BLaER1 (cell line): ENCODE measurements around the gene HES5.

Experiments
- H3K27ac ChIP-seq: shearing (Covaris generic); formaldehyde crosslinking; 2 replicates; pipeline ENCODE4 v1.8.1; 2022
- H3K27me3 ChIP-seq: shearing (Covaris generic); formaldehyde crosslinking; 2 replicates; pipeline ENCODE4 v1.8.1; 2022
- H3K36me3 ChIP-seq: shearing (Covaris generic); formaldehyde crosslinking; 2 replicates; pipeline ENCODE4 v1.8.1; 2022
- H3K4me1 ChIP-seq: shearing (Covaris generic); formaldehyde crosslinking; 2 replicates; pipeline ENCODE4 v1.8.1; 2022
- H3K4me2 ChIP-seq: shearing (Covaris generic); formaldehyde crosslinking; 2 replicates; pipeline ENCODE4 v1.8.1; 2022
- H3K4me3 ChIP-seq: shearing (Covaris generic); formaldehyde crosslinking; 2 replicates; pipeline ENCODE4 v1.8.1; 2022
- H3K9ac ChIP-seq: shearing (Covaris generic); formaldehyde crosslinking; 2 replicates; pipeline ENCODE4 v1.8.1; 2022
- H3K9me3 ChIP-seq: shearing (Covaris generic); formaldehyde crosslinking; 2 replicates; pipeline ENCODE4 v1.8.1; 2022
- H4K20me1 ChIP-seq: shearing (Covaris generic); formaldehyde crosslinking; 2 replicates; pipeline ENCODE4 v1.8.1; 2022
- Cebpa-rat ChIP-seq: shearing (Covaris generic); IDR thresholded peaks from 2 replicates; pipeline ENCODE4 v1.8.1; 2022

HES5 gene

GRCh38 chr1:2534315-2534686 lies 4.2 kb upstream of the HES5 start:
- Histone ChIP-seq H4K20me1 (peaks cover 29% of the 10 kb centered on the region), H3K9me3 (no peaks in the 10 kb centered on the region), H3K9ac (no peak overlapping the region), H3K27me3 (peaks cover 60% of the 10 kb centered on the region), H3K36me3 (no peaks in the 10 kb centered on the region), H3K4me2 (peak overlapping the region; percentile 20; the same call in 1 of the 2 replicates), H3K4me3 (no peak overlapping the region), H3K4me1 (peaks cover 35% of the 10 kb centered on the region), H3K27ac (no peak overlapping the region)
- no peak for TF ChIP-seq Cebpa-rat

- H3K4me1 ChIP-seq, result peaks cover 40% of the 10 kb centered on the region
- no peak overlapping the region for H3K4me2 ChIP-seq
- no peak overlapping the region for H3K9ac ChIP-seq
Observed at GRCh38 chr1:2533365-2533764, 3.3 kb upstream of the HES5 start.

GRCh38 chr1:2532485-2533160 lies 2.6 kb upstream of the HES5 start:
- Histone ChIP-seq H3K36me3 (no peaks in the 10 kb centered on the region), H3K9me3 (no peaks in the 10 kb centered on the region), H3K4me1 (peaks cover 42% of the 10 kb centered on the region), H4K20me1 (peaks cover 41% of the 10 kb centered on the region), H3K9ac (no peak overlapping the region), H3K27ac (no peak overlapping the region), H3K27me3 (peaks cover 77% of the 10 kb centered on the region), H3K4me2 (no peak overlapping the region), H3K4me3 (no peak overlapping the region)
- no peak for TF ChIP-seq Cebpa-rat

More at GRCh38 chr1:2533365-2533764, 3.3 kb upstream of the HES5 start:
- no peaks in the 10 kb centered on the region for H3K9me3 ChIP-seq
- no peak for TF ChIP-seq Cebpa-rat
- peaks cover 69% of the 10 kb centered on the region for H3K27me3 ChIP-seq
- H3K4me3 ChIP-seq, result no peak overlapping the region
- peaks cover 36% of the 10 kb centered on the region for H4K20me1 ChIP-seq
- no peaks in the 10 kb centered on the region for H3K36me3 ChIP-seq
- H3K27ac ChIP-seq, result no peak overlapping the region

GRCh38 chr1:2530513-2531361 lies 674 bp upstream of the HES5 start:
- peaks cover 84% of the 10 kb centered on the region for H3K27me3 ChIP-seq
- peak overlapping the region; percentile 73 for H3K4me2 ChIP-seq

GRCh38 chr1:2528966-2529783 lies 888 bp downstream of the HES5 start:
- H3K27me3 ChIP-seq, result peaks cover 72% of the 10 kb centered on the region
- peak overlapping the region; percentile 73 for H3K4me2 ChIP-seq
- H3K27ac ChIP-seq, result no peak overlapping the region
- peak overlapping the region; percentile 51 for H3K4me3 ChIP-seq
- no peak overlapping the region for H3K9ac ChIP-seq
- H3K9me3 ChIP-seq, result no peaks in the 10 kb centered on the region
- no peaks in the 10 kb centered on the region for H3K36me3 ChIP-seq
- TF ChIP-seq Cebpa-rat, result no peak
- peaks cover 69% of the 10 kb centered on the region for H4K20me1 ChIP-seq
- H3K4me1 ChIP-seq, result peaks cover 61% of the 10 kb centered on the region

More at GRCh38 chr1:2530513-2531361, 674 bp upstream of the HES5 start:
- Histone ChIP-seq H3K9ac (no peak overlapping the region), H3K9me3 (no peaks in the 10 kb centered on the region), H3K36me3 (no peaks in the 10 kb centered on the region), H4K20me1 (peaks cover 53% of the 10 kb centered on the region), H3K27ac (no peak overlapping the region), H3K4me3 (peak overlapping the region; percentile 51), H3K4me1 (peaks cover 53% of the 10 kb centered on the region)
- TF ChIP-seq Cebpa-rat, result no peak

GRCh38 chr1:2528611-2528965 lies 1.5 kb downstream of the HES5 start:
- Histone ChIP-seq H3K4me1 (peaks cover 65% of the 10 kb centered on the region), H3K27ac (no peak overlapping the region), H3K9me3 (no peaks in the 10 kb centered on the region), H3K27me3 (peaks cover 67% of the 10 kb centered on the region), H3K9ac (no peak overlapping the region), H3K4me3 (no peak overlapping the region; the same call in 1 of the 2 replicates), H3K36me3 (0 out of 2 replicates have a peak, but pooled peaks cover 4% of the 10 kb centered on the region), H3K4me2 (no peak overlapping the region), H4K20me1 (peaks cover 75% of the 10 kb centered on the region)
- TF ChIP-seq Cebpa-rat, result no peak

GRCh38 chr1:2528016-2528415 lies 2.0 kb downstream of the HES5 start:
- Histone ChIP-seq H3K4me2 (no peak overlapping the region), H3K27me3 (peaks cover 62% of the 10 kb centered on the region), H3K9ac (no peak overlapping the region), H3K36me3 (0 out of 2 replicates have a peak, but pooled peaks cover 5% of the 10 kb centered on the region), H3K4me1 (peaks cover 71% of the 10 kb centered on the region), H3K27ac (no peak overlapping the region), H3K9me3 (no peaks in the 10 kb centered on the region), H3K4me3 (no peak overlapping the region), H4K20me1 (peaks cover 81% of the 10 kb centered on the region)
- no peak for TF ChIP-seq Cebpa-rat

- H3K27ac ChIP-seq, result no peak overlapping the region
Observed at GRCh38 chr1:2527556-2527860, 2.6 kb downstream of the HES5 start.

GRCh38 chr1:2526824-2527555 lies 3.1 kb downstream of the HES5 start:
- Histone ChIP-seq H3K4me3 (peak overlapping the region; percentile 97; the same call in 1 of the 2 replicates), H4K20me1 (peaks cover 87% of the 10 kb centered on the region)

More at GRCh38 chr1:2527556-2527860, 2.6 kb downstream of the HES5 start:
- Histone ChIP-seq H3K9me3 (no peaks in the 10 kb centered on the region), H3K9ac (no peak overlapping the region), H3K4me2 (peak overlapping the region; percentile 70), H3K4me1 (peaks cover 75% of the 10 kb centered on the region), H3K36me3 (0 out of 2 replicates have a peak, but pooled peaks cover 5% of the 10 kb centered on the region), H3K4me3 (no peak overlapping the region), H4K20me1 (peaks cover 86% of the 10 kb centered on the region), H3K27me3 (peaks cover 58% of the 10 kb centered on the region)
- no peak for TF ChIP-seq Cebpa-rat

More at GRCh38 chr1:2526824-2527555, 3.1 kb downstream of the HES5 start:
- H3K4me2 ChIP-seq, result peak overlapping the region; percentile 70
- H3K9me3 ChIP-seq, result no peaks in the 10 kb centered on the region
- H3K27ac ChIP-seq, result no peak overlapping the region
- H3K4me1 ChIP-seq, result peaks cover 80% of the 10 kb centered on the region
- peaks cover 54% of the 10 kb centered on the region for H3K27me3 ChIP-seq
- 0 out of 2 replicates have a peak, but pooled peaks cover 5% of the 10 kb centered on the region for H3K36me3 ChIP-seq
- no peak overlapping the region for H3K9ac ChIP-seq
- TF ChIP-seq Cebpa-rat, result no peak
